H1 (cell line): ENCODE results near the gene TMEM168. TPM values are rescaled to one million over a fixed set of nuclear protein-coding genes. Genes with fewer than 3 reads are reported as not detected.

ENCODE experiments used
- CTCF ChIA-PET: fragments of 300-600 bp; sonication (Branson Sonifier 250); formaldehyde crosslinking; loops from one replicate; lab custom pipeline; 2021; ENCODE audit not compliant: partially characterized antibody; lab: Charles Lee
- POLR2A ChIA-PET: fragments of 300-600 bp; sonication (Branson Sonifier 250); formaldehyde crosslinking; loops from one replicate; lab custom pipeline; 2021; ENCODE audit warnings: inconsistent platforms; ENCODE audit not compliant: partially characterized antibody; lab: Charles Lee
- DNase-seq, 2 experiments: peaks; one replicate each; pipeline versions ENCODE4 v3.0.0 to v3.0.0-alpha.2; 2010 to 2022; ENCODE audit warnings: low spot score in 2 of 2, low read depth in 1 of 2, mixed read lengths in 1 of 2
- FAIRE-seq: peaks from 2 replicates; lab custom pipeline; 2011; peaks lifted over from hg19 to GRCh38; lab: Jason Lieb, UNC
- H2AFZ ChIP-seq: 2 replicates; pipeline ENCODE4 v1.8.1; 2012; ENCODE audit warnings: low read length, inconsistent platforms
- H2AK5ac ChIP-seq: 2 replicates; pipeline ENCODE4 v1.6.1; 2013; ENCODE audit warnings: low read depth, low read length
- H2BK120ac ChIP-seq: replicated peaks from 2 replicates; pipeline ENCODE3; 2013; ENCODE audit warnings: low read depth, low read length, inconsistent platforms
- H2BK12ac ChIP-seq: 2 replicates; pipeline ENCODE4 v1.6.1; 2013; ENCODE audit warnings: low read depth, low read length
- H2BK15ac ChIP-seq: 2 replicates; pipeline ENCODE4 v1.6.1; 2013; ENCODE audit warnings: low read length
- H2BK20ac ChIP-seq: 2 replicates; pipeline ENCODE4 v1.6.1; 2013; ENCODE audit warnings: low read length
- H2BK5ac ChIP-seq: 2 replicates; pipeline ENCODE4 v1.6.1; 2013; ENCODE audit warnings: low read depth, low read length
- H3K14ac ChIP-seq: 2 replicates; pipeline ENCODE4 v1.6.1; 2013; ENCODE audit warnings: inconsistent platforms; ENCODE audit not compliant: insufficient read length
- H3K18ac ChIP-seq: 2 replicates; pipeline ENCODE4 v1.6.1; 2013; ENCODE audit warnings: low read length; ENCODE audit errors: extremely low read depth
- H3K23ac ChIP-seq: 2 replicates; pipeline ENCODE4 v1.6.1; 2013; ENCODE audit warnings: inconsistent platforms; ENCODE audit not compliant: insufficient read length
- H3K23me2 ChIP-seq: 2 replicates; pipeline ENCODE4 v1.6.1; 2013; ENCODE audit warnings: low read depth, low read length
- H3K27ac ChIP-seq: 2 replicates; pipeline ENCODE4 v1.6.1; 2011; ENCODE audit warnings: low read depth, low read length, inconsistent platforms
- H3K27me3 ChIP-seq, 4 experiments: replicated peaks in 1 of 4; 1 replicate in 1 of 4; 2 replicates in 3 of 4; pipeline versions ENCODE4 v1.6.1 to v1.8.1; 2011 to 2013; ENCODE audit warnings: low read length in 3 of 4, mild to moderate bottlenecking in 3 of 4, inconsistent platforms in 2 of 4, mixed read lengths in 2 of 4, moderate library complexity in 1 of 4; ENCODE audit not compliant: control insufficient read depth in 3 of 4, insufficient read depth in 3 of 4; ENCODE audit errors: extremely low read depth in 1 of 4
- H3K36me3 ChIP-seq, 4 experiments: 2 replicates each; pipeline versions ENCODE4 v1.6.1 to v1.8.1; 2011 to 2013; ENCODE audit warnings: mild to moderate bottlenecking in 4 of 4, low read length in 3 of 4, moderate library complexity in 2 of 4, control low read depth in 1 of 4, inconsistent platforms in 1 of 4; ENCODE audit not compliant: insufficient read depth in 4 of 4, control insufficient read depth in 2 of 4
- H3K4ac ChIP-seq: replicated peaks from 2 replicates; pipeline ENCODE3; 2013; ENCODE audit warnings: low read length, low read depth, mixed read lengths, inconsistent platforms; ENCODE audit not compliant: insufficient read length
- H3K4me1 ChIP-seq, 4 experiments: replicated peaks in 1 of 4; 1 replicate in 1 of 4; 2 replicates in 3 of 4; pipeline versions ENCODE4 v1.6.1 to v1.8.1; 2011 to 2013; ENCODE audit warnings: low read length in 3 of 4, inconsistent platforms in 2 of 4, mixed read lengths in 1 of 4; ENCODE audit not compliant: insufficient read depth in 4 of 4, control insufficient read depth in 3 of 4
- H3K4me2 ChIP-seq, 2 experiments: 2 replicates each; pipeline versions ENCODE4 v1.6.1 to v1.8.1; 2011 to 2013; ENCODE audit warnings: low read depth in 2 of 2, low read length in 2 of 2, control low read depth in 1 of 2, inconsistent platforms in 1 of 2, mild to moderate bottlenecking in 1 of 2; ENCODE audit not compliant: insufficient read depth in 1 of 2
- H3K4me3 ChIP-seq, 4 experiments: fragments of 200-600, 300-600 bp in 1 of 4; sonication (generic), shearing (Covaris generic), sonication (Bioruptor Twin) in 1 of 4; 2 replicates each; pipeline versions ENCODE4 v1.5.1 to v1.8.1; 2011 to 2016; ENCODE audit warnings: low read length in 4 of 4, low read depth in 3 of 4, control low read depth in 2 of 4, inconsistent platforms in 2 of 4, mild to moderate bottlenecking in 2 of 4, mixed read lengths in 1 of 4, moderate library complexity in 1 of 4; ENCODE audit not compliant: insufficient read depth in 2 of 4; ENCODE audit errors: extremely low read depth in 1 of 4
- H3K56ac ChIP-seq: replicated peaks from 2 replicates; pipeline ENCODE3; 2013; ENCODE audit warnings: low read depth, mild to moderate bottlenecking, mixed read lengths, low read length, inconsistent platforms; ENCODE audit not compliant: insufficient read length
- H3K79me1 ChIP-seq: 2 replicates; pipeline ENCODE4 v1.6.1; 2013; ENCODE audit warnings: low read depth, low read length, control low read depth
- H3K79me2 ChIP-seq, 2 experiments: 2 replicates each; pipeline versions ENCODE4 v1.6.1 to v1.8.1; 2012 to 2013; ENCODE audit warnings: low read length in 2 of 2, mild to moderate bottlenecking in 2 of 2, inconsistent platforms in 1 of 2; ENCODE audit not compliant: insufficient read depth in 2 of 2, control insufficient read depth in 1 of 2
- H3K9ac ChIP-seq, 4 experiments: replicated peaks in 1 of 4; 1 replicate in 1 of 4; 2 replicates in 3 of 4; pipeline versions ENCODE4 v1.6.1 to v1.8.1; 2011 to 2013; ENCODE audit warnings: low read depth in 3 of 4, low read length in 3 of 4, control low read depth in 2 of 4, mild to moderate bottlenecking in 2 of 4, moderate library complexity in 2 of 4, inconsistent platforms in 1 of 4; ENCODE audit errors: extremely low read depth in 1 of 4
- H3K9me3 ChIP-seq, 2 experiments: 2 replicates each; pipeline versions ENCODE4 v1.6.1 to v1.8.1; 2012 to 2013; ENCODE audit warnings: mild to moderate bottlenecking in 2 of 2, moderate library complexity in 2 of 2, control low read depth in 1 of 2, inconsistent platforms in 1 of 2, low read depth in 1 of 2, low read length in 1 of 2, mixed read lengths in 1 of 2; ENCODE audit not compliant: insufficient read depth in 2 of 2
- H4K20me1 ChIP-seq, 2 experiments: replicated peaks in 1 of 2; 2 replicates each; pipeline versions ENCODE3 to v1.8.1; 2011 to 2013; ENCODE audit warnings: inconsistent platforms in 2 of 2, low read length in 2 of 2, mild to moderate bottlenecking in 1 of 2; ENCODE audit not compliant: insufficient read depth in 2 of 2, control insufficient read depth in 1 of 2
- H4K5ac ChIP-seq: 2 replicates; pipeline ENCODE4 v1.6.1; 2013; ENCODE audit warnings: low read length, low read depth, mixed read lengths, inconsistent platforms; ENCODE audit not compliant: insufficient read length
- H4K8ac ChIP-seq: 2 replicates; pipeline ENCODE4 v1.8.0; 2013; ENCODE audit warnings: mild to moderate bottlenecking, moderate library complexity, low read length, inconsistent platforms; ENCODE audit not compliant: insufficient read depth; ENCODE audit errors: extremely low read depth
- H4K91ac ChIP-seq: replicated peaks from 2 replicates; pipeline ENCODE3; 2013; ENCODE audit warnings: low read length, mixed read lengths, inconsistent platforms; ENCODE audit not compliant: insufficient read length
- MAFK ChIP-seq: IDR thresholded peaks from 2 replicates; pipeline ENCODE4 v1.6.1; 2012; ENCODE audit warnings: low read depth, mild to moderate bottlenecking, improper control_type of control experiment, low read length
- POU5F1 ChIP-seq: IDR thresholded peaks from 2 replicates; pipeline ENCODE4 v1.6.1; 2011; ENCODE audit warnings: low read depth, mild to moderate bottlenecking, low read length, moderate library complexity
- SIX5 ChIP-seq: IDR thresholded peaks from 2 replicates; pipeline ENCODE4 v1.6.1; 2011; ENCODE audit warnings: mild to moderate bottlenecking, low read depth, low read length
- TAF1 ChIP-seq: IDR thresholded peaks from 2 replicates; pipeline ENCODE4 v1.6.1; 2011; ENCODE audit warnings: mild to moderate bottlenecking, low read depth, low read length
- WGBS, 2 experiments: shearing (Covaris generic) in 1 of 2; methylation state at CpG; one replicate each; pipeline versions ENCODE4 v1.1.6 to v1.1.7; 2013 to 2015; ENCODE audit warnings: low lambda C conversion rate in 2 of 2, mixed read lengths in 2 of 2, inconsistent platforms in 1 of 2, low coverage in 1 of 2, missing lambda C conversion rate in 1 of 2; ENCODE audit not compliant: insufficient replicate concordance in 2 of 2, insufficient coverage in 1 of 2, insufficient read length in 1 of 2; ENCODE audit errors: extremely low coverage in 1 of 2, missing lambda C conversion rate in 1 of 2; 5-methylcytosine and 5-hydroxymethylcytosine counted together
- polyA plus RNA-seq, 7 experiments: library from polyadenylated mRNA; depleted of rRNA in 3 of 7; stranded (reverse) in 5 of 7; unstranded in 2 of 7; fragments of >200 nt in 5 of 7; fragments of 200-250 nt in 2 of 7; gene quantifications; 1 replicate in 5 of 7; 2 replicates in 1 of 7; 4 replicates in 1 of 7; pipeline versions ENCODE4 v1.2.1 to v1.2.3, GENCODE V29; 2011 to 2013; ENCODE audit warnings: missing spikeins in 2 of 7, mixed read lengths in 2 of 7
- total RNA-seq: library from RNA; stranded (reverse); fragmentation: NEBNext Ultra II Directional; extraction: Animal tissue kit (Norgen Biotek cat#: 25700); gene quantifications from 2 replicates; pipeline ENCODE4 v1.2.1, GENCODE V29; 2021

TMEM168 gene
- total and polyA plus RNA-seq, 2 of the 8 experiments (the other 6 are each of a cell fraction or from before 2014, with no cell fraction given), result 8.9 to 11.1 TPM

DNA sequence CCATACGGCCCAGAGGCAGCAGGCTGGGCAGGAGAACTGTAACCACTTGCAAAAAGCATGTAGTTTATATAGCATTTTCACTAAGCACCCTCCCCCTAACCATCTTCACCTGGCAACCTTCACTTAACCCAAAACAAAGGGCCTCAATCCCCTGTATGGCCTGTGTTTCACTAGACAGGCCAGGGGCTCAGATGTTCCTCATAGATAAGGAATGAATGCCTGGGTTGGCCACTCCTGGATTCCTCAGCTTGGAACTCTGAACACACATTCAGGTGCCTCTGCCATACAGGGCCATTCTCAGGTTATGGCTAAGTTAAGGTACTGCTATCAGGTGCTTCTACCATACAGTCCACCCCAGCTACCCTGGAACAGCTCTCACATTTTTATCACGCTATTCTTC, 10.3 kb upstream of the TMEM168 start:
- ChIA-PET POLR2A (interaction anchor here (2.1 kb wide), 1 partner anchor 10 kb away, joined by 11 read pairs; the partner anchor contains the start of gene TMEM168), CTCF (interaction anchor here (1.2 kb wide), 1 partner anchor 68 kb away, joined by 4 read pairs; no protein-coding TSS in a partner anchor)
- Histone ChIP-seq H3K14ac (no peak overlapping the region), H4K8ac (no peak overlapping the region), H3K56ac (no peak overlapping the region), H3K79me1 (no peaks in the 10 kb centered on the region), H4K91ac (no peak overlapping the region), H2BK12ac (no peak overlapping the region), H3K79me2 (no peaks in the 10 kb centered on the region), H4K20me1 (no peaks in the 10 kb centered on the region), H3K4me3 (no peak overlapping the region), H4K5ac (no peak overlapping the region), H3K23me2 (no peaks in the 10 kb centered on the region), H2AK5ac (no peak overlapping the region), H3K4me1 (no peaks in the 10 kb centered on the region), H3K27me3 (no peaks in the 10 kb centered on the region), H3K9me3 (no peaks in the 10 kb centered on the region), H3K36me3 (no peaks in the 10 kb centered on the region), H2BK20ac (no peak overlapping the region), H2BK120ac (no peak overlapping the region), H3K4ac (no peak overlapping the region), H3K27ac (no peak overlapping the region), H2BK15ac (no peak overlapping the region), H3K23ac (no peak overlapping the region), H3K4me2 (no peak overlapping the region), H3K18ac (no peak overlapping the region), H3K9ac (no peak overlapping the region), H2BK5ac (no peak overlapping the region), H2AFZ (no peak overlapping the region)
- no peak for DNase-seq
- no peak for FAIRE-seq
- WGBS, 2 experiments, result 84% methylated on average over 2 of the region's 2 CpGs; no CpG with 5 or more reads in 1 of the 2 experiments
- TF ChIP-seq MAFK, result no peak
- TF ChIP-seq TAF1, result no peak
- TF ChIP-seq SIX5, result no peak
- TF ChIP-seq POU5F1, result no peak
